PC-9 (cell line): ENCODE results near the gene TMOD2. TPM values are rescaled to one million over a fixed set of nuclear protein-coding genes. Genes with fewer than 3 reads are reported as not detected.

ENCODE experiments used
- BruUV-seq: library from RNA; stranded (reverse); fragments of 400-500 nt; replicated peaks from 2 replicates; lab custom pipeline; 2021; lab: Mats Ljungman, UMichigan
- CTCF ChIA-PET: fragments of 300-600 bp; sonication (Branson Sonifier 250); formaldehyde crosslinking; loops from one replicate; lab custom pipeline; 2022; ENCODE audit warnings: antibody characterized with exemption; lab: Charles Lee
- POLR2A ChIA-PET: fragments of 300-600 bp; sonication (Branson Sonifier 250); formaldehyde crosslinking; loops from one replicate; lab custom pipeline; 2022; ENCODE audit warnings: antibody characterized with exemption; ENCODE audit not compliant: unreplicated experiment; lab: Charles Lee
- DNase-seq, 2 experiments: peaks; one replicate each; pipeline versions ENCODE4 v3.0.0 to v3.0.0-alpha.2; 2015 to 2022; ENCODE audit warnings: mixed read lengths in 1 of 2
- H2AFZ ChIP-seq: fragments of 200-600 bp; sonication (generic); 2 replicates; pipeline ENCODE4 v1.8.1; 2017; ENCODE audit warnings: antibody characterized with exemption
- H3F3A ChIP-seq: fragments of 200-600 bp; sonication (generic); 2 replicates; pipeline ENCODE4 v1.8.1; 2017; ENCODE audit warnings: antibody characterized with exemption, mild to moderate bottlenecking, low read depth; ENCODE audit not compliant: insufficient read depth
- H3K27ac ChIP-seq: fragments of 200-600 bp; sonication (generic); 2 replicates; pipeline ENCODE4 v1.6.1; 2016; ENCODE audit warnings: mixed run types
- H3K27me3 ChIP-seq: fragments of 200-600 bp; sonication (generic); 2 replicates; pipeline ENCODE4 v1.6.1; 2016; ENCODE audit warnings: low read depth, mixed run types; ENCODE audit not compliant: insufficient read depth
- H3K36me3 ChIP-seq: fragments of 200-600 bp; sonication (generic); 2 replicates; pipeline ENCODE4 v1.6.1; 2016; ENCODE audit warnings: low read depth, mixed run types
- H3K4me1 ChIP-seq: fragments of 200-600 bp; sonication (generic); replicated peaks from 2 replicates; pipeline ENCODE4 v1.6.1; 2016; ENCODE audit warnings: mixed run types; ENCODE audit not compliant: insufficient read depth
- H3K4me2 ChIP-seq: fragments of 200-600 bp; sonication (generic); 2 replicates; pipeline ENCODE4 v1.6.1; 2017; ENCODE audit warnings: mixed run types
- H3K4me3 ChIP-seq: fragments of 200-600 bp; sonication (generic); 2 replicates; pipeline ENCODE4 v1.6.1; 2016; ENCODE audit warnings: mixed run types
- H3K79me2 ChIP-seq: fragments of 200-600 bp; sonication (generic); 2 replicates; pipeline ENCODE4 v1.6.1; 2017; ENCODE audit warnings: low read depth, mixed run types
- H3K9me2 ChIP-seq: fragments of 200-600 bp; sonication (generic); 2 replicates; pipeline ENCODE4 v1.8.1; 2017; ENCODE audit warnings: mild to moderate bottlenecking; ENCODE audit not compliant: insufficient read depth
- H3K9me3 ChIP-seq: fragments of 200-600 bp; sonication (generic); 2 replicates; pipeline ENCODE4 v1.8.1; 2016; ENCODE audit warnings: low read depth; ENCODE audit not compliant: insufficient read depth
- H4K20me1 ChIP-seq: fragments of 200-600 bp; sonication (generic); 2 replicates; pipeline ENCODE4 v1.8.1; 2017; ENCODE audit not compliant: insufficient read depth
- EZH2 ChIP-seq: fragments of 200-600 bp; sonication (generic); IDR thresholded peaks from 2 replicates; pipeline ENCODE4 v1.8.0; 2017; ENCODE audit warnings: antibody characterized with exemption, low read depth
- intact Hi-C: fragments of 100-400 bp; cut with micrococcal nuclease; formaldehyde crosslinking; loops from one replicate; pipeline ENCODE4 v1.10.0; 2022; ENCODE audit not compliant: unreplicated experiment
- total RNA-seq: library from RNA; stranded (reverse); gene quantifications from 2 replicates; pipeline ENCODE4 v1.2.3, GENCODE V29; 2021
- TF ChIP-seq, protein P1 (sequence below): fragments of 200-600 bp; sonication (generic); conservative IDR thresholded peaks from 2 replicates; pipeline ENCODE4 v1.6.1; 2017; ENCODE audit warnings: mixed run types, antibody characterized with exemption, mild to moderate bottlenecking, moderate library complexity

The TMOD2 gene
- total RNA-seq, 1 experiment from 2014 or later = 4.2 TPM

- DNase-seq = no peak
- H3K4me3 ChIP-seq = no peak overlapping the region
- no peak for TF ChIP-seq EZH2
- TF ChIP-seq, protein P1, sequence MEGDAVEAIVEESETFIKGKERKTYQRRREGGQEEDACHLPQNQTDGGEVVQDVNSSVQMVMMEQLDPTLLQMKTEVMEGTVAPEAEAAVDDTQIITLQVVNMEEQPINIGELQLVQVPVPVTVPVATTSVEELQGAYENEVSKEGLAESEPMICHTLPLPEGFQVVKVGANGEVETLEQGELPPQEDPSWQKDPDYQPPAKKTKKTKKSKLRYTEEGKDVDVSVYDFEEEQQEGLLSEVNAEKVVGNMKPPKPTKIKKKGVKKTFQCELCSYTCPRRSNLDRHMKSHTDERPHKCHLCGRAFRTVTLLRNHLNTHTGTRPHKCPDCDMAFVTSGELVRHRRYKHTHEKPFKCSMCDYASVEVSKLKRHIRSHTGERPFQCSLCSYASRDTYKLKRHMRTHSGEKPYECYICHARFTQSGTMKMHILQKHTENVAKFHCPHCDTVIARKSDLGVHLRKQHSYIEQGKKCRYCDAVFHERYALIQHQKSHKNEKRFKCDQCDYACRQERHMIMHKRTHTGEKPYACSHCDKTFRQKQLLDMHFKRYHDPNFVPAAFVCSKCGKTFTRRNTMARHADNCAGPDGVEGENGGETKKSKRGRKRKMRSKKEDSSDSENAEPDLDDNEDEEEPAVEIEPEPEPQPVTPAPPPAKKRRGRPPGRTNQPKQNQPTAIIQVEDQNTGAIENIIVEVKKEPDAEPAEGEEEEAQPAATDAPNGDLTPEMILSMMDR = no peak
- no peaks in the 10 kb centered on the region for H3K9me2 ChIP-seq
- intact Hi-C loops = no loop called here
- H2AFZ ChIP-seq = no peak overlapping the region
- no peaks in the 10 kb centered on the region for H3K79me2 ChIP-seq
- no peaks in the 10 kb centered on the region for H3K36me3 ChIP-seq
- H3K4me2 ChIP-seq = no peak overlapping the region
- no peaks in the 10 kb centered on the region for H3K4me1 ChIP-seq
- H3K27me3 ChIP-seq = no peaks in the 10 kb centered on the region
- CTCF ChIA-PET = no interaction called here
- H3K9me3 ChIP-seq = no peaks in the 10 kb centered on the region
- H3K27ac ChIP-seq = no peak overlapping the region
- no peaks in the 10 kb centered on the region for H3F3A ChIP-seq
- POLR2A ChIA-PET = no interaction called here
- H4K20me1 ChIP-seq = no peaks in the 10 kb centered on the region
- BruUV-seq = no TSS peak
These were observed 8.2 kb downstream of the TMOD2 start for GRCh38 chr15:51759557-51760070.

GRCh38 chr15:51760805-51761204 lies 9.4 kb downstream of the TMOD2 start:
- Histone ChIP-seq H3K4me2 (no peak overlapping the region), H3K4me3 (no peak overlapping the region), H3K9me2 (no peaks in the 10 kb centered on the region), H3K27me3 (no peaks in the 10 kb centered on the region), H3K36me3 (no peaks in the 10 kb centered on the region), H3F3A (no peaks in the 10 kb centered on the region), H3K4me1 (no peaks in the 10 kb centered on the region), H3K9me3 (no peaks in the 10 kb centered on the region), H3K27ac (no peak overlapping the region), H3K79me2 (no peaks in the 10 kb centered on the region), H2AFZ (no peak overlapping the region), H4K20me1 (no peaks in the 10 kb centered on the region)
- no peak for DNase-seq
- no peak for TF ChIP-seq EZH2
- TF ChIP-seq, protein P1 = no peak
- no TSS peak for BruUV-seq
- intact Hi-C loops = no loop called here
- ChIA-PET POLR2A (no interaction called here), CTCF (no interaction called here)

- Histone ChIP-seq H2AFZ (no peak overlapping the region), H3K79me2 (no peaks in the 10 kb centered on the region), H3K27ac (no peak overlapping the region), H3F3A (no peaks in the 10 kb centered on the region), H3K4me2 (no peak overlapping the region), H3K4me3 (no peak overlapping the region), H3K27me3 (no peaks in the 10 kb centered on the region), H3K4me1 (no peaks in the 10 kb centered on the region), H3K9me2 (no peaks in the 10 kb centered on the region), H4K20me1 (no peaks in the 10 kb centered on the region), H3K9me3 (no peaks in the 10 kb centered on the region), H3K36me3 (no peaks in the 10 kb centered on the region)
- BruUV-seq = no TSS peak
- no peak for DNase-seq
- no peak for TF ChIP-seq EZH2
- TF ChIP-seq, protein P1 = no peak
- intact Hi-C loops = no loop called here
- ChIA-PET POLR2A (no interaction called here), CTCF (interaction anchor here (0.6 kb wide), 1 partner anchor 235 kb away, joined by 4 read pairs; no protein-coding TSS in a partner anchor)
These were observed 14.4 kb downstream of the TMOD2 start for GRCh38 chr15:51765751-51766150.
